K562 (cell line): Measurements from ENCODE around the gene SETMAR. TPM values are rescaled to one million over a fixed set of nuclear protein-coding genes. Genes with fewer than 3 reads are reported as not detected.
A peak's percentile ranks its signal among the peaks of the same experiment; 100 is the strongest.

ENCODE experiments used
- ATAC-seq: fragments of 200-7000 bp; cut with Tn5 transposase; 3 replicates; pipeline ENCODE4 v1.9.1; 2020; ENCODE audit warnings: moderate library complexity
- BruUV-seq: library from RNA; stranded (reverse); fragments of 400-500 nt; replicated peaks from 2 replicates; lab custom pipeline; 2021; lab: Mats Ljungman, UMichigan
- CTCF ChIA-PET: fragments of 300-600 bp; formaldehyde crosslinking; extraction: SDS; loops from one replicate; lab custom pipeline; 2021; ENCODE audit warnings: low intra/inter-chr PET ratio; lab: Yijun Ruan, JAX
- POLR2A ChIA-PET: fragments of 300-600, 350-650 bp; sonication (Branson Sonifier 250); formaldehyde crosslinking; extraction: SDS; loops from one replicate; lab custom pipeline; 2021; ENCODE audit warnings: antibody characterized with exemption, inconsistent platforms; lab: Yijun Ruan, JAX
- DNase-seq, 4 experiments: peaks; one replicate each; pipeline versions ENCODE4 v3.0.0 to v3.0.0-alpha.2; 2011 to 2018; ENCODE audit warnings: low spot score in 3 of 4, mixed read lengths in 3 of 4; ENCODE audit errors: extremely low read depth in 1 of 4
- FAIRE-seq: peaks from 2 replicates; lab custom pipeline; 2011; peaks lifted over from hg19 to GRCh38; lab: Jason Lieb, UNC
- H2AFZ ChIP-seq: 2 replicates; pipeline ENCODE4 v1.6.0; 2011; ENCODE audit warnings: low read depth, low read length, control low read depth, inconsistent platforms
- H3K27ac ChIP-seq: fragments of 200-600 bp; 3 replicates; pipeline ENCODE4 v1.8.0; 2011; ENCODE audit warnings: low read depth, mild to moderate bottlenecking, control low read depth, inconsistent platforms, low read length, moderate library complexity, mixed read lengths; ENCODE audit errors: extremely low read depth
- H3K27me3 ChIP-seq, 2 experiments: fragments of 300-600 bp in 1 of 2; 2 replicates in 1 of 2; 3 replicates in 1 of 2; pipeline versions ENCODE4 v1.6.0 to v1.8.0; 2011; ENCODE audit warnings: inconsistent platforms in 2 of 2, low read length in 2 of 2, mild to moderate bottlenecking in 1 of 2, mixed read lengths in 1 of 2, moderate library complexity in 1 of 2; ENCODE audit not compliant: control insufficient read depth in 2 of 2, insufficient read depth in 2 of 2
- H3K36me3 ChIP-seq: fragments of 300-600 bp; 3 replicates; pipeline ENCODE4 v1.8.0; 2011; ENCODE audit warnings: mild to moderate bottlenecking, low read length, inconsistent platforms; ENCODE audit not compliant: control insufficient read depth, insufficient read depth
- H3K4me1 ChIP-seq, 2 experiments: fragments of 200-600 bp in 1 of 2; replicated peaks in 1 of 2; 2 replicates in 1 of 2; 3 replicates in 1 of 2; pipeline versions ENCODE4 v1.5.1 to v1.8.0; 2011; ENCODE audit warnings: inconsistent platforms in 2 of 2, low read length in 2 of 2, mild to moderate bottlenecking in 1 of 2, mixed read lengths in 1 of 2, moderate library complexity in 1 of 2; ENCODE audit not compliant: control insufficient read depth in 2 of 2, insufficient read depth in 2 of 2
- H3K4me2 ChIP-seq: 2 replicates; pipeline ENCODE4 v1.6.1; 2011; ENCODE audit warnings: low read length, control low read depth, inconsistent platforms, mixed read lengths; ENCODE audit not compliant: insufficient read depth
- H3K4me3 ChIP-seq: fragments of 200-600 bp; sonication (generic), shearing (Covaris generic); 2 replicates; pipeline ENCODE4 v1.5.1; 2016; ENCODE audit warnings: control low read depth, inconsistent platforms
- H3K79me2 ChIP-seq: fragments of 200-600 bp; 3 replicates; pipeline ENCODE4 v1.8.0; 2011; ENCODE audit warnings: low read length, inconsistent platforms; ENCODE audit not compliant: control insufficient read depth, insufficient read depth
- H3K9ac ChIP-seq, 2 experiments: 2 replicates each; pipeline versions ENCODE4 v1.6.0 to v1.6.1; 2011; ENCODE audit warnings: low read depth in 2 of 2, low read length in 2 of 2, control low read depth in 1 of 2, inconsistent platforms in 1 of 2, mild to moderate bottlenecking in 1 of 2, mixed read lengths in 1 of 2; ENCODE audit not compliant: insufficient read depth in 1 of 2
- H3K9me1 ChIP-seq: one replicate; pipeline ENCODE4 v1.6.0; 2011; ENCODE audit warnings: inconsistent platforms, mild to moderate bottlenecking, low read length, moderate library complexity; ENCODE audit not compliant: control insufficient read depth, insufficient read depth
- H3K9me3 ChIP-seq: replicated peaks from 2 replicates; pipeline ENCODE4 v1.5.1; 2011; ENCODE audit warnings: low read depth, low read length, inconsistent platforms; ENCODE audit not compliant: control insufficient read depth, insufficient read depth
- H4K20me1 ChIP-seq: replicated peaks from 2 replicates; pipeline ENCODE4 v1.6.1; 2011; ENCODE audit warnings: low read length, inconsistent platforms, mixed read lengths; ENCODE audit not compliant: control insufficient read depth, insufficient read depth
- ARID3A ChIP-seq: IDR thresholded peaks from 2 replicates; pipeline ENCODE4 v1.6.1; 2012; ENCODE audit warnings: low read depth, low read length, improper control_type of control experiment, borderline replicate concordance
- FOXK2 ChIP-seq, 2 experiments: fragments of 450-650 bp; IDR thresholded peaks in 1 of 2; conservative IDR thresholded peaks in 1 of 2; 2 replicates each; pipeline ENCODE4 v1.6.1; 2016; ENCODE audit warnings: low read depth in 2 of 2, mild to moderate bottlenecking in 1 of 2
- HOMEZ ChIP-seq: fragments of 250-450 bp; sonication (Bioruptor Pico); IDR thresholded peaks from 2 replicates; pipeline ENCODE4 v1.4.0; 2020; ENCODE audit warnings: mild to moderate bottlenecking, moderate library complexity
- SMAD4 ChIP-seq: fragments of 250-450 bp; sonication (Bioruptor Pico); conservative IDR thresholded peaks from 2 replicates; pipeline ENCODE4 v1.8.0; 2021; ENCODE audit warnings: inconsistent platforms, mild to moderate bottlenecking, moderate library complexity
- STAG1 ChIP-seq: sonication (generic); formaldehyde crosslinking; IDR thresholded peaks from 2 replicates; pipeline ENCODE4 v1.5.0; 2020; ENCODE audit warnings: missing genetic modification reagents, borderline replicate concordance
- ZNF512 ChIP-seq: IDR thresholded peaks from 2 replicates; pipeline ENCODE4 v1.6.1; 2016; ENCODE audit warnings: missing genetic modification characterization, missing compliant biosample characterization
- ZNF592 ChIP-seq: fragments of 450-650 bp; IDR thresholded peaks from 2 replicates; pipeline ENCODE4 v1.6.1; 2017; ENCODE audit warnings: antibody characterized with exemption, mild to moderate bottlenecking
- WGBS: fragments of 100-300 bp; shearing (Covaris generic); methylation state at CpG from one replicate; pipeline ENCODE4 v1.1.6; 2016; ENCODE audit warnings: low coverage, mixed read lengths; ENCODE audit not compliant: insufficient coverage; ENCODE audit errors: missing lambda C conversion rate; 5-methylcytosine and 5-hydroxymethylcytosine counted together
- in situ Hi-C: fragments of 300-500 bp; cut with MboI; formaldehyde crosslinking; loops from 4 replicates; pipeline ENCODE4 v1.15.0; 2018; ENCODE audit warnings: inconsistent platforms, mixed read lengths
- intact Hi-C: fragments of 100-400 bp; cut with micrococcal nuclease; formaldehyde crosslinking; loops from 2 replicates; pipeline ENCODE4 v1.14.2; 2022
- polyA plus RNA-seq, 8 experiments: library from polyadenylated mRNA; depleted of rRNA in 4 of 8; stranded (reverse) in 5 of 8; unstranded in 3 of 8; fragments of >200 nt; fragmentation: Nextera tagmentation in 2 of 8; fragmentation: Illumina TruSeq in 1 of 8; extraction: Ambion mirVana in 2 of 8; extraction: Trizol in 1 of 8; gene quantifications; 2 replicates each; pipeline versions ENCODE4 v1.2.1 to v1.2.3, GENCODE V29; 2011 to 2014; ENCODE audit warnings: inconsistent platforms in 1 of 8, missing spikeins in 1 of 8
- total RNA-seq, 7 experiments: library from RNA; depleted of rRNA in 6 of 7; stranded (reverse); fragments of >200 nt in 6 of 7; fragmentation: Illumina TruSeq in 2 of 7; extraction: Trizol in 2 of 7; gene quantifications; 2 replicates each; pipeline versions ENCODE4 v1.2.1 to v1.2.3, GENCODE V29; 2011 to 2021; ENCODE audit warnings: low replicate concordance in 1 of 7

The SETMAR gene
- total and polyA plus RNA-seq, 9 of the 15 experiments (the other 6 are each of a cell fraction or from before 2014, with no cell fraction given), result 5.5 to 25.1 (median 18.2) TPM

- no peak for TF ChIP-seq ZNF512
- TF ChIP-seq FOXK2 (conservative IDR thresholded peaks at IDR 0.05 in 1 of 2, IDR thresholded peaks at IDR 0.05 in 1 of 2; ENCODE audit: low read depth in 2 of 2), result peak; percentile 45 to 50; a peak in 1 of 4 replicates
- peak; percentile 81; the same call in 1 of the 2 replicates for TF ChIP-seq ARID3A
Observed at GRCh38 chr3:4290272-4290893, 12.8 kb upstream of the SETMAR start (continued).

GRCh38 chr3:4292301-4292700 lies 10.9 kb upstream of the SETMAR start:
- ChIA-PET POLR2A (interaction anchor here (0.6 to 1.3 kb wide), 3 partner anchors 14 to 1092 kb away, joined by 3 to 4 read pairs (median 4); no protein-coding TSS in a partner anchor), CTCF (no interaction called here)
- intact Hi-C loops, result no loop called here
- Histone ChIP-seq H3K9ac (no peak overlapping the region), H2AFZ (no peak overlapping the region), H4K20me1 (no peaks in the 10 kb centered on the region), H3K4me1 (no peaks in the 10 kb centered on the region), H3K4me3 (no peak overlapping the region), H3K4me2 (no peak overlapping the region), H3K27me3 (no peaks in the 10 kb centered on the region; a peak in 1 of 5 replicates), H3K36me3 (no peaks in the 10 kb centered on the region), H3K27ac (no peak overlapping the region), H3K79me2 (no peaks in the 10 kb centered on the region), H3K9me3 (no peaks in the 10 kb centered on the region), H3K9me1 (no peaks in the 10 kb centered on the region)
- no peak for ATAC-seq
- 1% methylated on average over 3 of the region's 3 CpGs for WGBS
- BruUV-seq, result no TSS peak
- DNase-seq, result no peak
- FAIRE-seq, result no peak
- in situ Hi-C loops, result loop anchor here (5.0 to 25.0 kb wide), 2 partner anchors 480 to 1095 kb away; no protein-coding TSS in a partner anchor
- TF ChIP-seq STAG1 (CRISPR knock-in tag) (no peak), ZNF592 (no peak), HOMEZ (CRISPR knock-in tag) (no peak), SMAD4 (CRISPR knock-in tag) (no peak)
